OCI-LY1 (cell line): ENCODE results near the gene CTDSPL.
A peak's percentile ranks its signal among the peaks of the same experiment; 100 is the strongest.

Experiments used
- H2AFZ ChIP-seq: fragments of 200-600 bp; sonication (generic), shearing (Covaris generic); 2 replicates; pipeline ENCODE4 v1.6.0; 2014; ENCODE audit warnings: antibody characterized with exemption, mild to moderate bottlenecking, low read length
- H3F3A ChIP-seq: fragments of 200-600 bp; sonication (generic), shearing (Covaris generic); 2 replicates; pipeline ENCODE4 v1.6.0; 2014; ENCODE audit warnings: mild to moderate bottlenecking, antibody characterized with exemption, low read length, moderate library complexity; ENCODE audit not compliant: insufficient read depth
- H3K27ac ChIP-seq: fragments of 200-600 bp; sonication (generic); 2 replicates; pipeline ENCODE4 v1.5.1; 2014; ENCODE audit warnings: low read length, mixed run types, mild to moderate bottlenecking, low read depth; ENCODE audit not compliant: poor library complexity, severe bottlenecking
- H3K27me3 ChIP-seq: fragments of 200-600 bp; sonication (generic); 2 replicates; pipeline ENCODE4 v1.6.0; 2014; ENCODE audit warnings: antibody characterized with exemption, mild to moderate bottlenecking, low read length, moderate library complexity; ENCODE audit not compliant: insufficient read depth
- H3K36me3 ChIP-seq: fragments of 200-600 bp; sonication (generic); 2 replicates; pipeline ENCODE4 v1.6.1; 2014; ENCODE audit warnings: mild to moderate bottlenecking, antibody characterized with exemption, low read length, moderate library complexity, mixed read lengths; ENCODE audit not compliant: insufficient read depth
- H3K4me1 ChIP-seq: fragments of 200-600 bp; sonication (generic); 2 replicates; pipeline ENCODE4 v1.5.1; 2014; ENCODE audit warnings: mild to moderate bottlenecking, low read length, moderate library complexity; ENCODE audit not compliant: insufficient read depth, severe bottlenecking
- H3K4me2 ChIP-seq: fragments of 200-600 bp; sonication (generic), shearing (Covaris generic); 2 replicates; pipeline ENCODE4 v1.6.1; 2014; ENCODE audit warnings: low read length
- H3K4me3 ChIP-seq: fragments of 200-600 bp; sonication (generic); 2 replicates; pipeline ENCODE4 v1.5.1; 2014; ENCODE audit warnings: low read length, low read depth, mild to moderate bottlenecking, mixed read lengths; ENCODE audit not compliant: poor library complexity, severe bottlenecking
- H3K79me2 ChIP-seq: fragments of 200-600 bp; shearing (Covaris generic); 2 replicates; pipeline ENCODE4 v1.6.1; 2016; ENCODE audit warnings: mixed run types, low read length, mixed read lengths; ENCODE audit not compliant: insufficient read depth
- H3K9ac ChIP-seq: fragments of 200-600 bp; sonication (generic), shearing (Covaris generic); 2 replicates; pipeline ENCODE4 v1.6.1; 2014; ENCODE audit warnings: mild to moderate bottlenecking, low read length, mixed read lengths
- H3K9me2 ChIP-seq: fragments of 200-600 bp; sonication (generic), shearing (Covaris generic); 2 replicates; pipeline ENCODE4 v1.6.1; 2014; ENCODE audit warnings: low read depth, mild to moderate bottlenecking, low read length, mixed read lengths
- H3K9me3 ChIP-seq: fragments of 200-600 bp; shearing (Covaris generic); 2 replicates; pipeline ENCODE4 v1.6.1; 2014; ENCODE audit warnings: low read length, mixed read lengths
- H4K20me1 ChIP-seq: fragments of 200-600 bp; sonication (generic), shearing (Covaris generic); 2 replicates; pipeline ENCODE4 v1.6.0; 2016; ENCODE audit warnings: mild to moderate bottlenecking, low read length; ENCODE audit not compliant: insufficient read depth
- EZH2 ChIP-seq: fragments of 200-600 bp; sonication (generic), shearing (Covaris generic); IDR thresholded peaks from 2 replicates; pipeline ENCODE4 v1.8.0; 2017; ENCODE audit warnings: borderline replicate concordance, mixed run types, mild to moderate bottlenecking, antibody characterized with exemption, low read length, moderate library complexity, mixed read lengths
- TF ChIP-seq, protein P1 (sequence below): fragments of 200-600 bp; sonication (generic), shearing (Covaris generic); IDR thresholded peaks from 2 replicates; pipeline ENCODE4 v1.5.1; 2017; ENCODE audit warnings: mild to moderate bottlenecking, antibody characterized with exemption, low read length, moderate library complexity, mixed read lengths

The CTDSPL gene

DNA sequence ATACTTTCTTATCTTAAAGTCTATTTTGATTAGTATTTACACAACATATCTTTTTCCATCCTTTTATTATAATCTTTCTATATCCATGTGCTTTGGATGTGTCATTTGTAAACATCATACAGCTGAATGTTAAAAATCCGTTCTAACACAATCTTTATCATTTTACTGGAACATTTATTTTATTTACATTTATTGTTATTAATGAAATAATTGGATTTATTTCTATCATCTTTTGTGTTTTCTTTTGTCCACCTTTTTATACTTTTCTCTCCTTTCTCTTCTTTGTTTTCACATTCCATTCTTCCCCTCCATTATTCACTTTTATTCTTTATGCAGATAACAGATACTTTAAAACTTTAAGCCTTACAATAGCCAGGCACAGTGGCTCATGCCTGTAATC lies 34.7 kb upstream of the CTDSPL start:
- Histone ChIP-seq H3K4me1 (no peaks in the 10 kb centered on the region), H3K27me3 (no peaks in the 10 kb centered on the region), H3K27ac (no peak overlapping the region), H3K4me2 (no peak overlapping the region), H3F3A (no peaks in the 10 kb centered on the region), H3K4me3 (no peak overlapping the region), H3K36me3 (no peaks in the 10 kb centered on the region), H2AFZ (no peak overlapping the region), H3K9me2 (no peaks in the 10 kb centered on the region), H3K79me2 (no peaks in the 10 kb centered on the region), H3K9ac (no peak overlapping the region), H4K20me1 (no peaks in the 10 kb centered on the region), H3K9me3 (no peaks in the 10 kb centered on the region)
- no peak for TF ChIP-seq EZH2
- TF ChIP-seq, protein P1, sequence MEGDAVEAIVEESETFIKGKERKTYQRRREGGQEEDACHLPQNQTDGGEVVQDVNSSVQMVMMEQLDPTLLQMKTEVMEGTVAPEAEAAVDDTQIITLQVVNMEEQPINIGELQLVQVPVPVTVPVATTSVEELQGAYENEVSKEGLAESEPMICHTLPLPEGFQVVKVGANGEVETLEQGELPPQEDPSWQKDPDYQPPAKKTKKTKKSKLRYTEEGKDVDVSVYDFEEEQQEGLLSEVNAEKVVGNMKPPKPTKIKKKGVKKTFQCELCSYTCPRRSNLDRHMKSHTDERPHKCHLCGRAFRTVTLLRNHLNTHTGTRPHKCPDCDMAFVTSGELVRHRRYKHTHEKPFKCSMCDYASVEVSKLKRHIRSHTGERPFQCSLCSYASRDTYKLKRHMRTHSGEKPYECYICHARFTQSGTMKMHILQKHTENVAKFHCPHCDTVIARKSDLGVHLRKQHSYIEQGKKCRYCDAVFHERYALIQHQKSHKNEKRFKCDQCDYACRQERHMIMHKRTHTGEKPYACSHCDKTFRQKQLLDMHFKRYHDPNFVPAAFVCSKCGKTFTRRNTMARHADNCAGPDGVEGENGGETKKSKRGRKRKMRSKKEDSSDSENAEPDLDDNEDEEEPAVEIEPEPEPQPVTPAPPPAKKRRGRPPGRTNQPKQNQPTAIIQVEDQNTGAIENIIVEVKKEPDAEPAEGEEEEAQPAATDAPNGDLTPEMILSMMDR: no peak

DNA sequence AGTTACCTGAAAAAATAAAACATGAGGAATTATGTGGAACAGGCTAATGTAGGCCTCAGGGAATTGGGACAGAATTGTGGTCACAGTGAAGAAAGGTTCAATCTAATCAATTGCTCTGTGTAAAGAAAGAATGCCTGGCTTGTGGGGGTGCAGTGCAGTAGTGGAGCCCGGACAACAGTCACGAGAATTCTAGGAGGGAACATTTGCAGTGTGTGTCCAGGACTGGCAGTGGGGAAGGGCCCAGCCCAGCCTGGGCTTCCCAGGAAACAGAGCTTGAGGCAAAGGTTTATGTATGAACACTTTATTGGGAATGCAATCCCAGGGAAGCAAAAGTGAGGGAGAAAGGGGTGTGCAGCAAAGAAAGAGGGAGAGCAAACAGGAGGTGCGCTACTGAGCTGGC lies 29.2 kb upstream of the CTDSPL start:
- Histone ChIP-seq H3K4me3 (no peak overlapping the region), H4K20me1 (no peaks in the 10 kb centered on the region), H3K4me2 (no peak overlapping the region), H3K79me2 (no peaks in the 10 kb centered on the region), H3K9me2 (no peaks in the 10 kb centered on the region), H3K4me1 (no peaks in the 10 kb centered on the region), H3K27me3 (no peaks in the 10 kb centered on the region), H3K27ac (no peak overlapping the region), H3K36me3 (no peaks in the 10 kb centered on the region), H3F3A (no peaks in the 10 kb centered on the region), H3K9ac (no peak overlapping the region), H2AFZ (no peak overlapping the region), H3K9me3 (no peaks in the 10 kb centered on the region)
- TF ChIP-seq, protein P1: no peak
- no peak for TF ChIP-seq EZH2

DNA sequence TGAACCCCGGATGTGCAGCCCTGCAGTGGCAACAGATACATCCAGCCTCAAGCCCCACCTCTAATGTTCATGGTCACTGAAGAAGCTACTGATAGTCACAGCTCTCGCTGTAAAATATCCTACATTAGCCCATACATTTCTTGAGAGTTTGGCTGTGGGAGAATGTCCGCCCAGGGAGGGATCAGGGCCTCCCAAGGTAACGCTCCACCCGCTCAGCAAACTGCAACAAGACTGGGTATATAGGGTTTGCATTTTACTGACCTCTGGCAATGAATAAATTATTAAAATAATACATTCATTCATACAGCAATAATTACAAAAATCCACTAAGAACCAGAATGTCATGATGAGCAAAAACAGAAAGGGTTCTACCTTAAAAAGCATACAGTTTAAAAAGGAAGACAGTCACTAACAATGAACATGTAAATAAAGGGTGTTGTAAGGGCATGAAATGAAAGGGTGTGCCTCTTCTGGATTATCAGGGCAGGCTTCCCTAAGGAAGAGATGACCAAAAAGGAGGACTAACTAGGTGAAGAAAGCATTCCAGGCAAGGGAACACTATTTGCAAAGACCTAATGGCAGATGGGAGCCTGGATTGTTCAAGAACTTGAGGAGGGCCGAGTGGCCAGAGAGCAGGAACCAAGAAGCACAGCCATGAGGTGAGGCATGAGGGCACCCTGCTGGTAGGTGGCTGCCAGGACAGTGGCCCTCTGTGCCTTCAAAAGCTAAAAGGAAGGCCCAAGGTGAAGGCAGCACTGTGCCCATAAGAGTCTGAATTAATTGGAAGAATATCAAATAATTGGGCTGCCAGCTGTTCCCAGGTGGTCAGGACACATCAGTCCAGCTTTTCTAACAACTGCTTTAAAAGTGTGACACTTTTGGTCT lies 28.1 kb upstream of the CTDSPL start:
- no peak overlapping the region for H3K4me3 ChIP-seq
- H4K20me1 ChIP-seq: no peaks in the 10 kb centered on the region
- H3K36me3 ChIP-seq: no peaks in the 10 kb centered on the region
- no peak overlapping the region for H2AFZ ChIP-seq
- no peak overlapping the region for H3K9ac ChIP-seq
- no peaks in the 10 kb centered on the region for H3K4me1 ChIP-seq
- no peaks in the 10 kb centered on the region for H3F3A ChIP-seq
- H3K9me2 ChIP-seq: no peaks in the 10 kb centered on the region
- no peak overlapping the region for H3K27ac ChIP-seq
- no peaks in the 10 kb centered on the region for H3K9me3 ChIP-seq
- H3K4me2 ChIP-seq: no peak overlapping the region
- TF ChIP-seq EZH2: no peak
- TF ChIP-seq, protein P1: peak; percentile 34; the same call in 1 of the 2 replicates
- no peaks in the 10 kb centered on the region for H3K79me2 ChIP-seq
- no peaks in the 10 kb centered on the region for H3K27me3 ChIP-seq
